GM23248 (cell line): Measurements from ENCODE around the gene PRDM7. TPM values are rescaled to one million over a fixed set of nuclear protein-coding genes. Genes with fewer than 3 reads are reported as not detected.

Experiments
- DNase-seq: peaks from one replicate; pipeline ENCODE4 v3.0.0-alpha.2; 2015
- H2AFZ ChIP-seq: fragments of 200-600 bp; sonication (generic); 2 replicates; pipeline ENCODE4 v1.6.1; 2016; ENCODE audit warnings: antibody characterized with exemption
- H3F3A ChIP-seq: fragments of 200-600 bp; sonication (generic); 2 replicates; pipeline ENCODE4 v1.6.1; 2016; ENCODE audit warnings: mild to moderate bottlenecking, antibody characterized with exemption, mixed run types; ENCODE audit not compliant: insufficient read depth
- H3K27ac ChIP-seq: fragments of 200-600 bp; sonication (generic); 2 replicates; pipeline ENCODE4 v1.5.1; 2016; ENCODE audit warnings: mild to moderate bottlenecking
- H3K27me3 ChIP-seq: fragments of 200-600 bp; sonication (generic); replicated peaks from 2 replicates; pipeline ENCODE4 v1.6.1; 2016; ENCODE audit warnings: mild to moderate bottlenecking; ENCODE audit not compliant: insufficient read depth
- H3K36me3 ChIP-seq: fragments of 200-600 bp; sonication (generic); 2 replicates; pipeline ENCODE4 v1.6.1; 2016; ENCODE audit warnings: low read depth, mild to moderate bottlenecking
- H3K4me1 ChIP-seq: fragments of 200-600 bp; sonication (generic); 2 replicates; pipeline ENCODE4 v1.6.1; 2016; ENCODE audit warnings: mild to moderate bottlenecking; ENCODE audit not compliant: insufficient read depth
- H3K4me2 ChIP-seq: fragments of 200-600 bp; sonication (generic); one replicate; pipeline ENCODE4 v1.6.1; 2016; ENCODE audit warnings: mild to moderate bottlenecking; ENCODE audit not compliant: unreplicated experiment
- H3K4me3 ChIP-seq: fragments of 200-600 bp; sonication (generic); 2 replicates; pipeline ENCODE4 v1.5.1; 2016; ENCODE audit warnings: mild to moderate bottlenecking
- H3K79me2 ChIP-seq: fragments of 200-600 bp; sonication (generic); 2 replicates; pipeline ENCODE4 v1.6.1; 2016; ENCODE audit warnings: mild to moderate bottlenecking; ENCODE audit not compliant: insufficient read depth
- H3K9ac ChIP-seq: fragments of 200-600 bp; sonication (generic); 2 replicates; pipeline ENCODE4 v1.6.1; 2016; ENCODE audit warnings: mild to moderate bottlenecking
- H3K9me2 ChIP-seq: fragments of 200-600 bp; sonication (generic); 2 replicates; pipeline ENCODE4 v1.6.1; 2016; ENCODE audit warnings: mixed run types, mild to moderate bottlenecking, moderate library complexity; ENCODE audit not compliant: insufficient read depth
- H3K9me3 ChIP-seq: fragments of 200-600 bp; sonication (generic); one replicate; pipeline ENCODE4 v1.6.1; 2017; ENCODE audit warnings: low read depth
- H4K20me1 ChIP-seq: fragments of 200-600 bp; sonication (generic); 2 replicates; pipeline ENCODE4 v1.6.0; 2016; ENCODE audit not compliant: insufficient read depth
- EZH2 ChIP-seq: fragments of 200-600 bp; sonication (generic); IDR thresholded peaks from 2 replicates; pipeline ENCODE4 v1.6.1; 2018; ENCODE audit warnings: antibody characterized with exemption, mild to moderate bottlenecking; ENCODE audit not compliant: insufficient read depth, poor library complexity, severe bottlenecking
- EZH2phosphoT487 ChIP-seq: fragments of 200-600 bp; sonication (generic); IDR thresholded peaks from 2 replicates; pipeline ENCODE4 v1.6.1; 2018; ENCODE audit warnings: antibody characterized with exemption, moderate library complexity, mild to moderate bottlenecking, low read depth; ENCODE audit not compliant: insufficient read depth
- WGBS, 2 experiments: methylation state at CpG; one replicate each; pipeline ENCODE4 v1.1.6; 2015 to 2017; ENCODE audit warnings: low lambda C conversion rate in 2 of 2, low coverage in 1 of 2; ENCODE audit errors: missing lambda C conversion rate in 2 of 2; 5-methylcytosine and 5-hydroxymethylcytosine counted together
- in situ Hi-C: fragments of 300-500 bp; cut with MboI; formaldehyde crosslinking; loops from 2 replicates; pipeline ENCODE4 v1.15.0; 2020
- polyA plus RNA-seq: library from polyadenylated mRNA; unstranded; fragments of >200 nt; fragmentation: Nextera tagmentation; extraction: Ambion mirVana; gene quantifications from 2 replicates; pipeline ENCODE4 v1.2.1, GENCODE V29; 2016
- total RNA-seq: library from RNA; depleted of rRNA; stranded (reverse); fragments of >200 nt; shearing (Covaris generic); gene quantifications from 2 replicates; pipeline ENCODE4 v1.2.3, GENCODE V29; 2014

Gene PRDM7
- total and polyA plus RNA-seq, 2 experiments from 2014 or later = not detected

DNA sequence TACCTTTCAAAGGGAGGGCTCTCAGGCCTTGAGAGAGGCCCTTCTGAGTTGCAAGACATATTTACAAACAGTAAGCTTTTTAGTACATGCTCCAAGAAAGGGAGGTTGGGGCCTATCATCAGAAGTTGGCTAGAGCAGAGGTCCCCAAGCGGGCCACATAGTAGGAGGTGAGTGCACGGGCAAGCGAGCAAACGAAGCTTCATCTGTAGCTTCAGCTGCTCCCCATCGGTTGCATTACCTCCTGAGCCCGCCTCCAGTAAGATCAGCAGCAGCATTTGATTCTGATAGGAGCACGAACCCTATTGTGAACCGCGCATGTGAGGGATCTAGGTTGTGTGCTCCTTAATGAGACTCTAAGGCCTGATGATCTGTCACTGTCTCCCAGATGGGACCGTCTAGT is 26.2 kb downstream of the PRDM7 start:
- Histone ChIP-seq H3K9me3 (no peaks in the 10 kb centered on the region), H3K27ac (no peak overlapping the region), H3K4me2 (no peak overlapping the region), H3K27me3 (no peaks in the 10 kb centered on the region), H3K79me2 (no peaks in the 10 kb centered on the region), H3F3A (no peaks in the 10 kb centered on the region; the same call in 1 of the 2 replicates), H3K4me3 (no peak overlapping the region), H3K9ac (no peak overlapping the region), H3K4me1 (0 out of 2 replicates have a peak, but pooled peaks cover 7% of the 10 kb centered on the region), H3K9me2 (no peaks in the 10 kb centered on the region), H4K20me1 (no peaks in the 10 kb centered on the region), H3K36me3 (no peaks in the 10 kb centered on the region), H2AFZ (no peak overlapping the region)
- no peak for DNase-seq
- WGBS, 2 experiments = 90 to 94% methylated on average over 10 of the region's 10 CpGs
- TF ChIP-seq EZH2phosphoT487 (no peak), EZH2 (no peak)
- in situ Hi-C loops = no loop called here

DNA sequence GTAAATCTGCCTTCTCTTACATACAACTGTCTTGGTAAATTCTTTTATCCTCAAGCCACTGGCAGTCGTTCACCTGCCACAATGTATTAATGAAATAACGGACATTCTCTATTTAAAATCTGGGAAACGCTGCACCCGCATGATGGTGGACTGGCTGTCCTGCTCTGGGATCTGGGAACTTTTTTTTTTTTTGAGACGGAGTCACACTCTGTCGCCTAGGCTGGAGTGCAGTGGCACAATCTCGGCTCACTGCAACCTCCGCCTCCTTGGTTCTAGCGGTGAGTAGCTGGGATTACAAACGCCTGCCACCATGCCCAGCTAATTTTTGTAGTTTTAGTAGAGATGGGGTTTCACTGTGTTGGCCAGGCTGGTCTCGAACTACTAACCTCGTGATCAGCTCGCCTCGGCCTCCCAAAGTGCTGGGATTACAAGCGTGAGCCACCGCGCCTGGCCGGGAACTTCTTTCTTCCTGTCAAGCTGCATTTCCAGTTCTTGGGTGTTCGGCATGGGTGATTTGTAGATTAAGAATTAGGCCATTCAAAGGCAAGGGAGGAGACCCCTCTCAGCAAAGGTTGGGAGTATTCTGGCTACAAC is 28.3 kb downstream of the PRDM7 start:
- H3K4me1 ChIP-seq = 0 out of 2 replicates have a peak, but pooled peaks cover 7% of the 10 kb centered on the region
- no peaks in the 10 kb centered on the region for H4K20me1 ChIP-seq
- in situ Hi-C loops = no loop called here
- 78 to 83% methylated on average over 19 of the region's 19 CpGs for WGBS, 2 experiments
- no peaks in the 10 kb centered on the region for H3K36me3 ChIP-seq
- H3F3A ChIP-seq = no peaks in the 10 kb centered on the region; the same call in 1 of the 2 replicates
- no peaks in the 10 kb centered on the region for H3K79me2 ChIP-seq
- TF ChIP-seq EZH2phosphoT487 (no peak), EZH2 (no peak)
- no peak overlapping the region for H2AFZ ChIP-seq
- no peaks in the 10 kb centered on the region for H3K27me3 ChIP-seq
- no peak for DNase-seq
- H3K27ac ChIP-seq = no peak overlapping the region
- no peaks in the 10 kb centered on the region for H3K9me3 ChIP-seq
- H3K4me2 ChIP-seq = no peak overlapping the region
- no peak overlapping the region for H3K9ac ChIP-seq
- no peak overlapping the region for H3K4me3 ChIP-seq
- no peaks in the 10 kb centered on the region for H3K9me2 ChIP-seq

DNA sequence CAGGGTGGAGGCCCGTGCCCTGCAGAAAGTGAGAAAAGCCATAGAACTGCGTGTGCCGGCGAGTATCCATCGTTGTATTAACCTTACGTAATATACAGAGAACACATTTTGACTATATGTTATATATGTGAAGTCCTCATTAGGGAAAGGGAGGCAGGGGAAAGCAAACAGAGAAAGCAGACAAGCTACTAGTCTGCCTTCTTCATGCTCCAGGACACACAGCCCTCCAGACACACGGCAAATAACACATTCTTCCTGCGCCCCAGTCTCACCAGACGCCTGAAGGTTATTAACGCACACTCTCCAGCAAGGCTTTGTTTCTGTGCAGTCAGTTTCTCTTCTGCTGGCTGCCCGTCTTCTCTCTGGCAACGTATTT is 28.8 kb downstream of the PRDM7 start:
- H4K20me1 ChIP-seq = no peaks in the 10 kb centered on the region
- peak; percentile 15 for DNase-seq
- H3K9me3 ChIP-seq = no peaks in the 10 kb centered on the region
- WGBS, 2 experiments = 38 to 39% methylated on average over 12 of the region's 12 CpGs
- no peaks in the 10 kb centered on the region; the same call in 1 of the 2 replicates for H3F3A ChIP-seq
- in situ Hi-C loops = no loop called here
- H3K4me1 ChIP-seq = 0 out of 2 replicates have a peak, but pooled peaks cover 7% of the 10 kb centered on the region
- no peaks in the 10 kb centered on the region for H3K79me2 ChIP-seq
- no peak overlapping the region for H3K4me2 ChIP-seq
- no peaks in the 10 kb centered on the region for H3K36me3 ChIP-seq
- H2AFZ ChIP-seq = no peak overlapping the region
- H3K27ac ChIP-seq = no peak overlapping the region
- H3K27me3 ChIP-seq = no peaks in the 10 kb centered on the region
- TF ChIP-seq EZH2phosphoT487 (no peak), EZH2 (no peak)
- H3K9me2 ChIP-seq = no peaks in the 10 kb centered on the region
- no peak overlapping the region for H3K4me3 ChIP-seq
- H3K9ac ChIP-seq = no peak overlapping the region

DNA sequence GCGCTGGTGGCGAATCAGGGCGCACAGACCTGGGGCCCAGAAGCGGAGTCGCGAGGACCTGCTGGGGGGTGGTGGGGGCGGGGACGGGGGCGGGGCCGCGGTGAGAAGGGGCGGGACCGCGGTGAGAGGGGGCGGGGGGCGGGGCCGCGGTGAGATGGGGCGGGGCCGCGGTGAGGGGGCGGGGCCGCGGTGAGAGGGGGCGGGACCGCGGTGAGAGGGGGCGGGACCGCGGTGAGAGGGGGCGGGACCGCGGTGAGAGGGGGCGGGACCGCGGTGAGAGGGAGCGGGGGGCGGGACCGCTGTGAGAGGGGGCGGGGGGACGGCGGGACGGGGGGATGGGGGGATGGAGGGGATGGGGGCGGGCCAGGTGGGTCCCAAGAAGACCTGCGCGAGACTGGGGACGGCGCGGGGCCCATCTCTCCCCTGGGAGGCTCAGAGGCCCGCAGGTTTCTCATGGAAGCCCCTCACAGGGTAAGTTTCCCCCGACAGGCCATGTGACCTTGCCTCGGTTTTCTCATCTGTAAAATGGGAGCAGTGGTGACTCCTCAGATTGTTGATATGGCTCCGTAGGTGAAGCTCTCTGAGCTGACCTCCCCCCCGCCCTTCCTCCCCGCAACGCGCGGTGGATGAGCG is 29.3 kb downstream of the PRDM7 start:
- Histone ChIP-seq H3K27me3 (no peaks in the 10 kb centered on the region), H3K4me1 (0 out of 2 replicates have a peak, but pooled peaks cover 7% of the 10 kb centered on the region), H2AFZ (no peak overlapping the region), H3K36me3 (no peaks in the 10 kb centered on the region), H3K4me2 (peak overlapping the region; percentile 72), H3K9me2 (no peaks in the 10 kb centered on the region), H3K79me2 (no peaks in the 10 kb centered on the region), H3K9me3 (no peaks in the 10 kb centered on the region), H3F3A (no peaks in the 10 kb centered on the region; the same call in 1 of the 2 replicates), H3K27ac (no peak overlapping the region), H3K4me3 (peak overlapping the region; percentile 50), H3K9ac (peak overlapping the region; percentile 40), H4K20me1 (no peaks in the 10 kb centered on the region)
- DNase-seq = peak; percentile 21
- WGBS, 2 experiments = 22 to 57% methylated on average over 9 to 57 of the region's 59 CpGs
- in situ Hi-C loops = no loop called here
- TF ChIP-seq EZH2 (no peak), EZH2phosphoT487 (no peak)
